Inferior parietal cortex (tissue), 1 donor: ENCODE data around the gene TTBK2.
"Not testable (repeated sequence)": the region's sequence is repeated elsewhere in the genome, so short reads cannot be mapped to it uniquely, and the experiment has no call there.

Experiments
- DNase-seq: peaks from one replicate; pipeline ENCODE4 v3.0.0-alpha.2; 2016; ENCODE audit errors: extremely low spot score

TTBK2 gene

DNA sequence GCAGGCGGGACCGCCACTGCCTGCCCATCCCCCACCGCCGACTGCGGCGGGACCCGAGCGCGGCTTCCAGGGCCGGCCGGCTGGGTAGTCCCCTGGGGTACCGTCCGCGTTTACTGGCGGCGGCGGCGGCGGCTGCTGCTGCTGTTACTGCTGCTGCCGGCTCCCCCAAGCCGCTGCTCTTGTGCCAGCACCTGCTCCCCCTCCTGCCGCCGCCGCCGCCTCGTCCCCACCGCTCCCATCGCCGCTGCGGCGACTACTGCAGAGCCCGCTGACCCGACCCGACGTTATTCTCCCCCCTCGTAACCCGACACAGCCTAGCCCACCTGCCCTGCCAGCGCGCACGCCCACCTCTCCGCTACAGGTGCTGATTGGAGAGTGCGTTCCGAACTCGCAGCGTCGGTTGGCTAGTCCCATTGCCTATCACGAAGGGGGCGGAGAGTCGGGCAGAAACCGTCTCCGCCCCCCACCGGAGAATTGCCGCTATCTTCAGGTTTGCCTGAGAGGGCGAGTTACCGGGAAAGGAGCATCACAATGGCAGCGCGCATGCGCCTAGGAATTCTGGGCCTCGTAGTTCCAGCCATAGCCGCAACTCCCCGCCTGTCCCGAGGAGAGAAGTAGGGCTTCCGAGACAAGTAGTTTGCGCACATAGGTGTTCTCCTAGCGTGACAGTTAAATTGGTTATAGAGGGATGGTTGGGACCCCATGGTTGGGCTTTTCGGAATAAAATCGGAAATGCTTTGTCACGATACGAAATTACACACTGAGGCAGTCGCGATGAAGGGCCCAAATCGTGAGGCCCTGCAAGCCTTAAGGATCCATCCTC is at the start of gene TTBK2:
TTBK2 (minus strand) TSS at position 260 of the 823 bp plus-strand sequence. CDS start 42,161 bp downstream, outside the sequence.
- peak; percentile 99 for DNase-seq

GRCh38 chr15:42964476-42964875 is 43.9 kb upstream of the TTBK2 start:
- no peak for DNase-seq

DNA sequence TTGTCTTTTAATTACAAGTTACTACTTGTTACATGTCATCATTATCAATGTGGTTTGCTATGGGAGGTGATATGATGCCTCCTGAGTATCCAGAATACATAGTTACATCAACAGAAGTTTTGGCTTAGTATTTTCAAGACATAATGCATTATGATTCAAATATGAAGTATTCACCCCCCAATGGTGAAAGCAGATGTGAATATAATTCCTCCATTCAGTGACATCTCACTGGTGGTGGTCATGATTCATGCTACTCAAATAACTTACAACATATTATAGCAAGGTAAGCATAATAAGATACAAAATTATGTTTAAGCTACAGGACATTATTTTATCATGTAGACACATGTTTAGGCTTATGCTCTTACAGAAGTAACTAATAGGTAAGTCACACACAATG is 34.9 kb upstream of the TTBK2 start:
- no peak for DNase-seq

- no peak for DNase-seq
These were observed 33.7 kb upstream of the TTBK2 start for GRCh38 chr15:42954291-42954690.

DNA sequence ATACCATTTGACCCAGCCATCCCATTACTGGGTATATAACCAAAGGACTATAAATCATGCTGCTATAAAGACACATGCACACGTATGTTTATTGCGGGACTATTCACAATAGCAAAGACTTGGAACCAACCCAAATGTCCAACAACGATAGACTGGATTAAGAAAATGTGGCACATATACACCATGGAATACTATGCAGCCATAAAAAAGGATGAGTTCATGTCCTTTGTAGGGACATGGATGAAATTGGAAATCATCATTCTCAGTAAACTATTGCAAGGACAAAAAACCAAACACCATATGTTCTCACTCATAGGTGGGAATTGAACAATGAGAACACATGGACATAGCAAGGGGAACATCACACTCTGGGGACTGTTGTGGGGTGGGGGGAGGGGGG is 28.3 kb upstream of the TTBK2 start:
- DNase-seq = not testable (repeated sequence)

DNA sequence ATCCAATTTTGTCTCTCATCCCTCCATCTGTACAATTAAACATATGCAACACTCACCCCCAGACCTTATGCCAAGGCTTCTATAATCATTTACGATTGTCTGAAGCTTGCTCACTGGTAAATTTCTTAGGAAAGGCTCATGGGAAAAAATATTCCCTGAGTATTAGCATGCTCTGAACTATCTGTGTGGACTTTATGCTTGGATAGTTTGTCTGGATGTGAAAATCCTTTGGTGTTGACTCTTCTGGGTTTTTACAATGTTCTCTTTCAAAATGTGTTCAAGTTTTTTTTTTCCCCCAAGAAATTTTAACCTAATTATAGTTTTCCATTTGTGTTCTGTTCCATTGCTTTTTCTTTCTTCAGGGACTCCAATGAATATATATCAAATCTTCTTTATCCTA is 19.9 kb upstream of the TTBK2 start:
- no peak for DNase-seq

DNA sequence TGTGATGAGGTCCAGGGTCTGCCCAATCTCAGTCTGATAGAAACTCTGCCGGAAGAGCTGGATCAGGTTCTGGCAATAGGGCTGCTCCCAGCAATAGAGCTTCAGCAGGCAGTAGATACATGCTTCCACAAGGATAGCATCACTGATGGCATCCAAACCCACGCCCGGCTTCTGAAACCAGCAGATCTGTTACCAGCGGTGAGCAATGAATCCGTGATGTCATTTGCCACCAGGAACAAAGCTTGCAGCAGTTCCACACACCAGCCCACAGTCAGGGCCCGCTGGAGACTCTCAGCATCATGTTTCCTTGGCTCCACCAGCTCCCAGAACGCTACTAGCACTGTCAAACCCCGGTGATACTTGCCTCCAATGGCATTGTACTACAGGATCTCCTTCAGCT is 19.3 kb upstream of the TTBK2 start:
- DNase-seq = no peak

GRCh38 chr15:42937143-42937542 is 16.6 kb upstream of the TTBK2 start:
- DNase-seq = no peak

- DNase-seq = no peak
These were observed 13.5 kb upstream of the TTBK2 start for GRCh38 chr15:42933886-42934667.

GRCh38 chr15:42932833-42933515 is 12.4 kb upstream of the TTBK2 start:
- DNase-seq = no peak

DNA sequence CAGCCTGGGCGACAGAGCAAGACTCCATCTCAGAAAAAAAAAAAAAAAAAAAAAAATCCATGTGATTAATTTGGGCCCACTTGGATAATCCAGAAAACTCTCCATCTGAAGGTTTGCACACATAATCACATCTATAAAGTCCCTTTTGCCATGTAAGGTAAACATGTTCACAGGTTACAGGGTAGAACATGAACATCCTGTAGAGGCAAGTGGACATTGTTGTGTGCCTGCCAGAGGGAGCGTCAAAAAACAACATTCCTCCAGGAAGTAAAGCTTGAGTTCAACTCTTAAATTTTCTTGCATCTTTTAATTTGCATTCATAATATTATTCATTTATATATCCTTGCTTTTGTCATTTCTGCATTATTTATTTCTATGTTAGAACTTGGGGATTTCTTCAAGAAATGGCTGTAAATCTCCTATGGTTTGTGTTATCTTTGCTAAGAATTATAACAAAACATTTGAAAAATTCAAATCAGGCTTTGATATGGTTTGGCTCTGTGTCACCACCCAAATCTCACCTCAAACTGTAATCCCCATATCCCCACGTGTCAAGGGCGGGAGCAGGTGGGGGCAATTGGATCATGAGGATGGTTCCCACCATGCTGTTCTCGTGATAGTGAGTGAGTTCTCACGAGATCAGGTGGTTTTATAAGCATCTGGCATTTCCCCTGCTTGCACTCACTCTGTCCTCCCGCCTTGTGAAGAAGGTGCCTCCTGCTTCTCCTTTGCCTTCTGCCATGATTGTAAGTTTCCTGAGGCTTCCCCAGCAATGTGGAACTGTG is 11.3 kb upstream of the TTBK2 start:
- DNase-seq = no peak

DNA sequence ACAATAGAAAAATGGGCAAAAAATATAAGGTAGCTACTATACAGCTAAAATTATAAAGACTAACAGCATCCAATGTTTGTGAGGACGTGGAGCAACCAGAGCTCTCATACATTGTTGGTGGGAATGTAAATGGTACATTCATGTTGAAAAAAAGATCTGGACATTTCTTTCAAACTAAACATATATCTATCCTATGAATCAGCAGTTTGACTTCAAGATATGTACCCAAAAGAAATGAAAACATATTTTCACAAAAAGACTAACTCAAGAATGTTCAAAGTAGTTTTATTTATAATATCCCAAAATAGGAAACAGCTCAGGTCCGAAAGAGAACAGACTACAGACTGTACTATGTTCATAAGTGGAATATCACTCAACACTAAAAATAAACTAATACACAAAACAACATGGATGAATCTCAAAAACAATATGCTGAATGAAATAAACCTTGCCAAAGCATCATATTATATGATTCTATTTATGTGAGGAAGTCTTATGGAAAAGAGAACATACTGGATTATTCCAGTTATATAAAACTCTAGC is 8.8 kb upstream of the TTBK2 start:
- no peak for DNase-seq

DNA sequence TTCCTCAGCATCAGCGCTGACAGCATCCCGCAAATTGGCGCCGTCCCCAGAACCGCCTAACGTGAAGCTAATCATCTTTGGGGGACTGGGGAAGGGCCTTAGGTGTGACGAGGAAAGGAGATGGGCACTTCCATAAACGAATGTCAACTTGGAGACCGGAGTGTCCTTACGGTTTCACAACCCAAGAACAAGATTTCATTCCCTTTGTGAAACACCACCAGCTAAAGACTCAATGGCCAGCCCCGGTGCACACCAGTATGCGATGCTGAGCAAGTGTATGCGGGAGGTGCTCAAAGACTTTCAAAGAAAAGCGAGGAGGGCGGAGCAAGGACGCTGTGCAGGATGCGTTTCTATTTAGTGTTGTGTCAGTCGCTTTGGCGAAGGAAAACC is 759 bp upstream of the TTBK2 start:
- DNase-seq = peak; percentile 67

DNA sequence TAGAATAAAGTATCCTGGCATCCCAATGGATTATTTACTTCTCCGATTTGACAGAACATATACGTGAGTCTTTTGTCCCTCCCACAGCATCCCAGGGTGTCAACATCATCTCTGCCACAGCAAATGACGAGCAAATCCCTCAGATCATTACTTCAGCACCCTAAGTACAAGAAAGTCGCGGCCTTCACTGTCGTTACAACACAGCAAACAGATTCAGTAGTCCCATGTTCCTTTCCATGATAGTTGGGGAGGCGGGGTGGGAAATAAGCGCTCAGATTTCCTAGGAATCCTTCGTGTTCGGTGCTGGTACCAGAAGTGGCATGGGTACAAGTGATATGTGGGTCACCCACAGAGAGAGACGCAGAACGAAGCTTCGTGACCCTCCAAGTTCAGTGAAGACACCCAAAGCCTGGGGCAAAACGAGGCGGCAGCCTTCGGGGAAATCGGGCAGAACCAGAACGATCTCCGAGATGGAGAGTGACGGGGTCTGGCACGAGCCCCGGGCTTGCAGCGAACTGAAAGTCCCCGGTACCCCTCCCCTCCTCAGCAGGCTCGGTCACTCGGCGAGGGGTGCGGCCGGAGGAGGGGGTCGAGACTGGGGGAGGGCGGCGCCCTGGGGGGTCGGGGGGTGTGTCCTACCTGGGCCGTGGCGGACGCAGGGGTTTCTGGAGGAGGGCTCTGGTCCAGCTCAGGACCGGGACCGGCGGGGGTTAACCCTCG is 619 bp downstream of the TTBK2 start:
- DNase-seq = peak; percentile 28

- DNase-seq = no peak
These were observed 1.3 kb downstream of the TTBK2 start for GRCh38 chr15:42919308-42919707.

- DNase-seq = no peak
These were observed 2.5 kb downstream of the TTBK2 start for GRCh38 chr15:42918047-42918446.

DNA sequence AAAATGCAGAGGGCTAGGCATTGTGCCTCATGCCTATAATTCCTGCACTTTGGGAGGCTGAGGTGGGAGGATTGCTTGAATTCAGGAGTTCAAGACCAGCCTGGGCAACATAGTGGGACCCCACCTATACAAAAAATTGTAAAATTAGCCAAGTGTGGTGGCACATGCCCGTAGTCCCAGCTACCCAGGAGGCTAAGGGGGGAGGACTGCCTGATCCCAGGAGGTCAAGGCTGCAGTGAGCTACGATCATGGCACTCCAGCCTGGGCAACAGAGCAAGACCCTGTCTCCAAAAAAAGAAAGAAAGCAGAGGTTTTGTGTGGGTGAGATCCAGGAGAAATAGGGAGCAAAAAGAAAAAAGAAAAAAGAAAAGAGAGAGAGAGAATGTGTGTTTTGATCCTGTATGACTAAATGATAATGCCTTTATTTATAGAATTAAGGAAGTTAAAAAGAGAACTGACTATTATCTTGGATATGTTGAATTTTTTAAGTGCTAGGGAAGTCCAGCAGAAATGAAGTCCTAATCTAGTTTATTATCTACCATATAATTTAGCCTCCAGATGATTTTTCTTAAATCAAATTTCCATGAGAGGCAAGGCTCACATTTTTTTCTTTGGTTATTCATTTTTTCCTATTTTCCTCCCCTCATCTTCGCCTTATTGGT is 4.8 kb downstream of the TTBK2 start:
- no peak for DNase-seq

GRCh38 chr15:42914728-42915497 is 5.7 kb downstream of the TTBK2 start:
- no peak for DNase-seq

DNA sequence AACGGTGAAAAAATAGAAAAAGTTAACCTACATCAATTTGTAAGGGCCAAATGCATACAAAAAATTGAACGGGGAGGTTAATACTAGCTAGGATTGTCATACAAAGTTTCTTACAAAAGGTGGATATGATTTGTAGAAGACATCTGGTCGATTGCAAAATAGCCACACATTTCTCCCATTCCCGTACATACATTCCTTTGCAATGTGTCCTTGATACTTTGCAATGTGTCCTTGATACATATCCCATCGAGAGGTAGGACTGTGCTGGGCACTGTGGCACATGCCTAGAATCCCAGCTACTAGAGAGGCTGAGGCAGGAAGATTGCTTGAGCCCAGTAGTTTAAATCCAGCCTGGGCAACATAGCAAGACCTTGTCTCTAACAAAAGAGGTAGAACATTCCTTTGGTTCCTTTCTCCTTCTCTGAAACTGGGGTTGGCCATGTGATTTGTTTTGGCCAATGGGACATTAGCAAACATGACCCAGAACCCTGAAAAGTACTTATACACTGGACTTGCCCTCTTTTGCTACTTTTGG is 9.5 kb downstream of the TTBK2 start:
- DNase-seq = no peak
